Endothelial cell (in vitro differentiated cells): ENCODE measurements around the gene PP2D1. TPM values are rescaled to one million over a fixed set of nuclear protein-coding genes. Genes with fewer than 3 reads are reported as not detected.

Experiments
- DNase-seq: peaks from one replicate; pipeline ENCODE4 v3.0.0; 2021; ENCODE audit warnings: low spot score
- H3K27ac Mint-ChIP-seq: one replicate; pipeline ENCODE4 v1.8.0; 2021; ENCODE audit warnings: mixed read lengths, inconsistent platforms; ENCODE audit not compliant: unreplicated experiment
- H3K27me3 Mint-ChIP-seq: one replicate; pipeline ENCODE4 v1.8.0; 2021; ENCODE audit warnings: mild to moderate bottlenecking, moderate library complexity, mixed read lengths, inconsistent platforms; ENCODE audit not compliant: unreplicated experiment
- H3K36me3 Mint-ChIP-seq: one replicate; pipeline ENCODE4 v1.8.0; 2021; ENCODE audit warnings: mild to moderate bottlenecking, low read depth, mixed read lengths, inconsistent platforms; ENCODE audit not compliant: unreplicated experiment
- H3K4me1 Mint-ChIP-seq: one replicate; pipeline ENCODE4 v1.8.0; 2021; ENCODE audit warnings: mild to moderate bottlenecking, mixed read lengths, inconsistent platforms; ENCODE audit not compliant: unreplicated experiment
- H3K4me3 Mint-ChIP-seq: one replicate; pipeline ENCODE4 v1.8.0; 2021; ENCODE audit warnings: mild to moderate bottlenecking, mixed read lengths, inconsistent platforms; ENCODE audit not compliant: unreplicated experiment
- H3K9me3 Mint-ChIP-seq: one replicate; pipeline ENCODE4 v1.8.0; 2021; ENCODE audit warnings: mixed read lengths, inconsistent platforms; ENCODE audit not compliant: unreplicated experiment
- CTCF ChIP-seq: fragments of 200-600 bp; sonication (generic); IDR thresholded peaks from one replicate; pipeline ENCODE4 v1.5.0; 2021; ENCODE audit warnings: antibody characterized with exemption; ENCODE audit not compliant: unreplicated experiment
- total RNA-seq: library from RNA; stranded (reverse); fragmentation: NEBNext Ultra II Directional; extraction: Animal tissue kit (Norgen Biotek cat#: 25700); gene quantifications from one replicate; pipeline ENCODE4 v1.2.1, GENCODE V29; 2021; ENCODE audit not compliant: unreplicated experiment

The PP2D1 gene
- total RNA-seq, 1 donor from 2014 or later = not detected

DNA sequence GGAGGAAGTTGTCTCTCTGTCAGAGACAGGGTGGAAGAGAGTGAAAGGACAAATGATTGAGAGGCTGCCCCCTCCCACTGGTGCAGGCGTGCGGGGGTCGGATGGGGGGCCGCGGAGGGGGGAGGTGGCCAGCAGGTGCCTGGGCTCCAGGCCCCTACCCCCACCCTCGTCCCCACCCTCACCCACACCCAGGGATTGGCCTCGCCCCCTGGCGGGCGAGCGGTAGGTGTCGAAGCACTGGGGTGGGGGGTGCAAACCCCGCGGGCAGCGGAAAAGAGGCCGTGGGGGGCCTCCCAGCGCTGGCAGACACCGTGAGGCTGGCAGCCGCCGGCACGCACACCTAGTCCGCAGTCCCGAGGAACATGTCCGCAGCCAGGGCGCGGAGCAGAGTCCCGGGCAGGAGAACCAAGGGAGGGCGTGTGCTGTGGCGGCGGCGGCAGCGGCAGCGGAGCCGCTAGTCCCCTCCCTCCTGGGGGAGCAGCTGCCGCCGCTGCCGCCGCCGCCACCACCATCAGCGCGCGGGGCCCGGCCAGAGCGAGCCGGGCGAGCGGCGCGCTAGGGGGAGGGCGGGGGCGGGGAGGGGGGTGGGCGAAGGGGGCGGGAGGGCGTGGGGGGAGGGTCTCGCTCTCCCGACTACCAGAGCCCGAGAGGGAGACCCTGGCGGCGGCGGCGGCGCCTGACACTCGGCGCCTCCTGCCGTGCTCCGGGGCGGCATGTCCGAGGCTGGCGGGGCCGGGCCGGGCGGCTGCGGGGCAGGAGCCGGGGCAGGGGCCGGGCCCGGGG lies 27.9 kb upstream of the PP2D1 start, which contains the start of gene KAT2B:
TSS of gene KAT2B (plus strand) at position 682 of the 783 bp plus-strand sequence. CDS start at position 714, 32 bp downstream.
- peak within 1 kb of the TSS; percentile 97 for H3K4me3 Mint-ChIP-seq
- DNase-seq = peak; percentile 76
- H3K36me3 Mint-ChIP-seq = peaks cover 13% of the 10 kb centered on the region
- H3K4me1 Mint-ChIP-seq = peaks cover 22% of the 10 kb centered on the region
- TF ChIP-seq CTCF = peak; percentile 72
- H3K27me3 Mint-ChIP-seq = peaks cover 5% of the 10 kb centered on the region
- peak within 1 kb of the TSS; percentile 61 for H3K27ac Mint-ChIP-seq
- no peaks in the 10 kb centered on the region for H3K9me3 Mint-ChIP-seq

DNA sequence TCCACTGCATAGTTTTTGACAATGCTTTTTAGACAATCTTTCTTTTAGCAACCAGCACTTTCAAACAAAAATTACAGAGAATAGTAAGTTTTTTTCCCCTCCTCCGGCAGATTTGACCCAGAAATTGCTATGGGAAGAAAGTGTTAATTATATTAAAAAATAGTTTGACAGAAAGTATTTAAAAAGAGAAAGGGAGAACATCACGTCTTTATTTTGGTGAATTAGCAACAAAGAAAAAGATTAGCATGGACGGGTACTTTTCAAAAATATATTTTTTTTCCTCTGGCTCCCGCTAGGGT lies 27.4 kb upstream of the PP2D1 start:
- TF ChIP-seq CTCF = no peak
- Mint-ChIP-seq H3K9me3 (no peaks in the 10 kb centered on the region), H3K27me3 (peaks cover 5% of the 10 kb centered on the region), H3K36me3 (peaks cover 13% of the 10 kb centered on the region), H3K27ac (peak overlapping the region; percentile 61), H3K4me1 (peaks cover 22% of the 10 kb centered on the region), H3K4me3 (peak overlapping the region; percentile 94)
- DNase-seq = no peak

- Mint-ChIP-seq H3K9me3 (no peaks in the 10 kb centered on the region), H3K27ac (peak overlapping the region; percentile 61), H3K4me1 (peaks cover 22% of the 10 kb centered on the region), H3K27me3 (peaks cover 5% of the 10 kb centered on the region), H3K4me3 (peak overlapping the region; percentile 94), H3K36me3 (peaks cover 13% of the 10 kb centered on the region)
- no peak for DNase-seq
- TF ChIP-seq CTCF = no peak
These were observed 26.8 kb upstream of the PP2D1 start for GRCh38 chr3:20038699-20039465.

DNA sequence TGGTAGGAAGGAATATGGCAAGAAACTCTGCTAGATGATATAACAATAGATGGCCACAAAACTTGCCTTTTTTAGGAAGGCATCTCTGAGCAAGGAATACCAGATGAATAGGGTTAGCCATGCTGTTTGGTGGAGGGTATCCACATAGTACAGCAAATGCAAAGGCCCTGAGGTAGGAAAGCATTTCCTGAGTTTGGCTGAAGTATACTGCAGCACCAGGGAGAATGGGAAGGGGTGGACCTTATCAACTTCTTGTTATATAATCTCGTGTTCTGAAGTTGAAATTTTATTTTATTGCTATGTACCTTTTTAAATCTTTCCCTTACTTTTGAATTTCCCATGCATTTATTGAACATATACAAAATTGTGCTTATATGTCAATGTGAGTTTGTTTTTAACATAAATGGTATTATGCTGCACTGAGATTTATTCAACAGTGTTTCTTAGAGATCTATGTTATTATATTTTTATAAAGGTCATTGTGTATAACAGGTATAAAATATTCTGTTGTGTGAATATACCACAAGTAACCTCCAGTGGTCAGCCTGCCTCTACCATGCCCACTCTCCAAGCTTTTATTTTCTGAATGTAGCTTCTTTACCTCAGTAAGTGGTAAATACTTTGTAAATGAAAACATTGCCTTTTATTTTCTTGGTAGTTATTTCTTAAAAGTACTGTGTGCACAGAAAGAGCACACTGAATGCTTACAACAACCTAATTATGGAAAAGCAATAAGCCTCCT lies 25.4 kb upstream of the PP2D1 start:
- TF ChIP-seq CTCF = no peak
- no peaks in the 10 kb centered on the region for H3K9me3 Mint-ChIP-seq
- peaks cover 13% of the 10 kb centered on the region for H3K36me3 Mint-ChIP-seq
- H3K4me1 Mint-ChIP-seq = peaks cover 18% of the 10 kb centered on the region
- no peak overlapping the region for H3K27ac Mint-ChIP-seq
- H3K27me3 Mint-ChIP-seq = peaks cover 5% of the 10 kb centered on the region
- no peak for DNase-seq
- no peak overlapping the region for H3K4me3 Mint-ChIP-seq
